PFSK-1 (cell line): ENCODE results near the gene CFAP251.

Source experiments
- FOXP2 ChIP-seq: optimal IDR thresholded peaks from 2 replicates; pipeline ENCODE3; 2011; ENCODE audit warnings: borderline replicate concordance, control low read depth, inconsistent platforms; ENCODE audit not compliant: insufficient read depth; ENCODE audit errors: extremely low read length, extremely low read depth
- POLR2AphosphoS5 ChIP-seq: IDR thresholded peaks from 2 replicates; pipeline ENCODE4 v1.6.1; 2012; ENCODE audit warnings: low read depth, mild to moderate bottlenecking, control low read depth, low read length, moderate library complexity
- SIN3A ChIP-seq: IDR thresholded peaks from 2 replicates; pipeline ENCODE4 v1.6.1; 2012; ENCODE audit warnings: mild to moderate bottlenecking, low read length, moderate library complexity, borderline replicate concordance; ENCODE audit not compliant: insufficient read depth
- TAF1 ChIP-seq: IDR thresholded peaks from 2 replicates; pipeline ENCODE4 v1.6.1; 2012; ENCODE audit warnings: low read length, control low read depth, borderline replicate concordance; ENCODE audit not compliant: insufficient read depth
- TF ChIP-seq, protein P1 (sequence below), 2 experiments: IDR thresholded peaks; 2 replicates each; pipeline versions ENCODE4 v1.6.1 to v1.8.0; 2011 to 2012; ENCODE audit warnings: low read depth in 2 of 2, low read length in 2 of 2, control low read depth in 1 of 2, inconsistent platforms in 1 of 2, mild to moderate bottlenecking in 1 of 2, moderate library complexity in 1 of 2; ENCODE audit not compliant: insufficient read depth in 1 of 2

The CFAP251 gene

GRCh38 chr12:121970581-121971300 lies 52.3 kb downstream of the CFAP251 start:
- TF ChIP-seq FOXP2 = no peak
- no peak for TF ChIP-seq SIN3A
- TF ChIP-seq POLR2AphosphoS5 = no peak
- no peak for TF ChIP-seq TAF1
- TF ChIP-seq, protein P1, sequence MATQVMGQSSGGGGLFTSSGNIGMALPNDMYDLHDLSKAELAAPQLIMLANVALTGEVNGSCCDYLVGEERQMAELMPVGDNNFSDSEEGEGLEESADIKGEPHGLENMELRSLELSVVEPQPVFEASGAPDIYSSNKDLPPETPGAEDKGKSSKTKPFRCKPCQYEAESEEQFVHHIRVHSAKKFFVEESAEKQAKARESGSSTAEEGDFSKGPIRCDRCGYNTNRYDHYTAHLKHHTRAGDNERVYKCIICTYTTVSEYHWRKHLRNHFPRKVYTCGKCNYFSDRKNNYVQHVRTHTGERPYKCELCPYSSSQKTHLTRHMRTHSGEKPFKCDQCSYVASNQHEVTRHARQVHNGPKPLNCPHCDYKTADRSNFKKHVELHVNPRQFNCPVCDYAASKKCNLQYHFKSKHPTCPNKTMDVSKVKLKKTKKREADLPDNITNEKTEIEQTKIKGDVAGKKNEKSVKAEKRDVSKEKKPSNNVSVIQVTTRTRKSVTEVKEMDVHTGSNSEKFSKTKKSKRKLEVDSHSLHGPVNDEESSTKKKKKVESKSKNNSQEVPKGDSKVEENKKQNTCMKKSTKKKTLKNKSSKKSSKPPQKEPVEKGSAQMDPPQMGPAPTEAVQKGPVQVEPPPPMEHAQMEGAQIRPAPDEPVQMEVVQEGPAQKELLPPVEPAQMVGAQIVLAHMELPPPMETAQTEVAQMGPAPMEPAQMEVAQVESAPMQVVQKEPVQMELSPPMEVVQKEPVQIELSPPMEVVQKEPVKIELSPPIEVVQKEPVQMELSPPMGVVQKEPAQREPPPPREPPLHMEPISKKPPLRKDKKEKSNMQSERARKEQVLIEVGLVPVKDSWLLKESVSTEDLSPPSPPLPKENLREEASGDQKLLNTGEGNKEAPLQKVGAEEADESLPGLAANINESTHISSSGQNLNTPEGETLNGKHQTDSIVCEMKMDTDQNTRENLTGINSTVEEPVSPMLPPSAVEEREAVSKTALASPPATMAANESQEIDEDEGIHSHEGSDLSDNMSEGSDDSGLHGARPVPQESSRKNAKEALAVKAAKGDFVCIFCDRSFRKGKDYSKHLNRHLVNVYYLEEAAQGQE (IDR thresholded peaks at IDR 0.05; ENCODE audit: insufficient read depth in 1 of 2, low read depth in 2 of 2, low read length in 2 of 2) = no peak

DNA sequence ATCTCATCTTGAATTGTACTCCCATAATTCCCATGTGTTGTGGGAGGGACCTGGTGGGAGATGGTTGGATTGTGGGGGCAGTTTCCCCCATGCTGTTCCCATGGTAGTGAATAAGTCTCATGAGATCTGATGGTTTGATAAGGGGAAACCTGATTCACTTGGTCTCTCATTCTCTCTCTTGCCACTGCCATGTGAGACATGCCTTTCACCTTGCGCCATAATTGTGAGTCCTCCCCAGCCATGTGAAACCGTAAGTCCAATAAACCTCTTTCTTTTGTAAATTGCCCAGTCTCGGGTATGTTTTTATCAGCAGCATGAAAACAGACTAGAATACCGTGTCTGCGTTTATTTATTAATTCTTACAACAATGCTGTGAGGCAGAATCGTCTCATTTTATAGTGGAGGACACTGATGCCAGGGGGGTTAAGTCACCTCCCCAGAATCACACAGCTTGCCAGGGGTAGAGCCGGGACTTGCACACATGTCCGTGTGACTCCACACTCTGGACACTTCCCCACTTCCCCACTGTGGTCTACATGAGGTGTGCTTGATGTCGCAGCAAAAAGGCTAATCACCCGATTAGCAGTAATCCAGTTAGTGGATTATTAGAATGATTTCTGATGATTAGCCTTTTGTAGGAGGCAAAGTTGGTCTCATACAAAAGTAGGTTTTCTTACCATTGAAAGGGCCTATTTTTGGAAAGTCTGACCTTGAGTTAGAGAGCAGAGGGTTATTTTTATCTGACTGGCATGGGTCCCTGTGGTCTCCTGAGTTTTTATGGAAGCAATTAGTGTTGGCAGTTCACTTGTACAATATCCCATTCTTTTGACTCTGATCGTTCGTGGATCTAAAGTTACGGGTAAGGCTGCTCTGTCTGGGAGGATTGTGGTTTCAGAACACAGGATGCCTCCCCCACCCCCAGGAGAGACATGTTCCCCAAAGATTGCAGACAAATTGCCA lies 55.9 kb downstream of the CFAP251 start:
- TF ChIP-seq POLR2AphosphoS5 = no peak
- TF ChIP-seq FOXP2 = no peak
- no peak for TF ChIP-seq TAF1
- TF ChIP-seq SIN3A = no peak
- TF ChIP-seq, protein P1 (IDR thresholded peaks at IDR 0.05; ENCODE audit: insufficient read depth in 1 of 2, low read depth in 2 of 2, low read length in 2 of 2) = no peak

DNA sequence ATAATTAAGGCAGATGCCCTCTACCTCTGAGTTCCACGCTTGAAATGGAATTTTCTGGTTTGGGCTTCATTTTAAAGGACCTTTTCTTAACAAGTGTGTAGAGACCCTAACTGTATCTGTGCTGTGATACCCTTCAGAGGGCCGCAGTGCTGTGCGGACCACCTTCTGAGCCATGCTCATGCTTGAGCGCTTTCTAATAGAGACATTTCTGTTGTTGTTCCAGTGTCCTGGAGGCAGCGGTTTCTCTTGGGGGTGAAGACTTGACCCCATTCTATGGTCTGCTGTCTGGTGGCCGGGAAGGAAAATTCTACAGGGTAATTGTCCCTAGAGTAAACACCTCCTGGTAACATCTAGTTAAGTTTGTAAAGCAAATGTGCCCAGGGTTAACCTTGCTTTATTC lies 56.6 kb downstream of the CFAP251 start:
- TF ChIP-seq POLR2AphosphoS5 (no peak), SIN3A (no peak), FOXP2 (no peak), TAF1 (no peak)
- TF ChIP-seq, protein P1 (IDR thresholded peaks at IDR 0.05; ENCODE audit: insufficient read depth in 1 of 2, low read depth in 2 of 2, low read length in 2 of 2) = no peak

DNA sequence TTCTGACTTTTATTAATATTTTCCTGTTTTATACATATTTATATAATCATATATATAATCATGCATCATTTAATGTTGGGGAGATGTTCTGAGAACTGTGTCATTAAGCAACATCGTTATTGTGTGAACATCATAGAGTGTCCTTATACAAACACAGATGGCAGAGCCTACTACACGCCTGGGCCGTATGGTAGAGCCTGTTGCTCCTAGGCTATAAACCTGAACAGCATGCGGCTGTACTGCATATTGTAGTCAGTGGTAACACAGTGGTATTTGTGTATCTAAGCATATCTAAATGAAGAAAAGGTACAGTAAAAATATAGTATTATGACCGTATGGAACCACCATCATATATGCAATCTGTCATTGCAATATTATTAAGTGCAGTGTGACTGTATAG lies 58.6 kb downstream of the CFAP251 start:
- TF ChIP-seq SIN3A (no peak), TAF1 (no peak), POLR2AphosphoS5 (no peak), FOXP2 (no peak)
- TF ChIP-seq, protein P1 (IDR thresholded peaks at IDR 0.05; ENCODE audit: insufficient read depth in 1 of 2, low read depth in 2 of 2, low read length in 2 of 2) = no peak
